Measurements from ENCODE around the gene EML4. TPM values are rescaled to one million over a fixed set of nuclear protein-coding genes. Genes with fewer than 3 reads are reported as not detected.

The EML4 gene
- total RNA-seq, 1 experiment from 2014 or later, result 68.2 TPM

DNA sequence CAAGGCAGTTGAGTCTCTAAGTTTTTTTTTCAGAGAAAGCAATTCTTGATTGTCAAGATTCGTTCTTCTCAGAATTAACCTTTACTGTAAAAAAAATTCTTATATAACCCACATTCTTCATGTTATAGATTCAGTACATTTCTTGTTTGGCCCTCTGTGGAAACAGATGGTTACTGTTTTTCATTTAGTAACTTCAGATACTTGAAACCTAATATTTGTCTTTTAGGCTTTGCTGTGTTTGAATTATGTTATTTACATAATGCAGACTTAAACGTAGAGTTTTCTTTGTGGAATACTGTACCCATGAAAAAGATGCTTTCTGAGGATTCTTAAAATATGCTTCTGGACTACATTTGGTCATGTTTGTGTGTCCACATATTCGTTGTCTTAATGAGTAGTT lies 48.2 kb downstream of the EML4 start:
- Mint-ChIP-seq H3K27me3 (ENCODE audit: unreplicated experiment) (no peaks in the 10 kb centered on the region), H3K27ac (ENCODE audit: unreplicated experiment) (peak overlapping the region; percentile 42), H3K36me3 (ENCODE audit: insufficient read depth, unreplicated experiment) (peaks cover 5% of the 10 kb centered on the region), H3K4me1 (ENCODE audit: low read depth, unreplicated experiment) (peaks cover 7% of the 10 kb centered on the region), H3K9me3 (ENCODE audit: low read depth, unreplicated experiment) (no peaks in the 10 kb centered on the region), H3K4me3 (ENCODE audit: low read depth, unreplicated experiment) (no peak overlapping the region)
- no peak for DNase-seq
- BruUV-seq (replicated peaks), result no TSS peak
- CTCF ChIA-PET, result no interaction called here
- intact Hi-C loops (cut with micrococcal nuclease; ENCODE audit: unreplicated experiment), result no loop called here
- TF ChIP-seq, protein P1, sequence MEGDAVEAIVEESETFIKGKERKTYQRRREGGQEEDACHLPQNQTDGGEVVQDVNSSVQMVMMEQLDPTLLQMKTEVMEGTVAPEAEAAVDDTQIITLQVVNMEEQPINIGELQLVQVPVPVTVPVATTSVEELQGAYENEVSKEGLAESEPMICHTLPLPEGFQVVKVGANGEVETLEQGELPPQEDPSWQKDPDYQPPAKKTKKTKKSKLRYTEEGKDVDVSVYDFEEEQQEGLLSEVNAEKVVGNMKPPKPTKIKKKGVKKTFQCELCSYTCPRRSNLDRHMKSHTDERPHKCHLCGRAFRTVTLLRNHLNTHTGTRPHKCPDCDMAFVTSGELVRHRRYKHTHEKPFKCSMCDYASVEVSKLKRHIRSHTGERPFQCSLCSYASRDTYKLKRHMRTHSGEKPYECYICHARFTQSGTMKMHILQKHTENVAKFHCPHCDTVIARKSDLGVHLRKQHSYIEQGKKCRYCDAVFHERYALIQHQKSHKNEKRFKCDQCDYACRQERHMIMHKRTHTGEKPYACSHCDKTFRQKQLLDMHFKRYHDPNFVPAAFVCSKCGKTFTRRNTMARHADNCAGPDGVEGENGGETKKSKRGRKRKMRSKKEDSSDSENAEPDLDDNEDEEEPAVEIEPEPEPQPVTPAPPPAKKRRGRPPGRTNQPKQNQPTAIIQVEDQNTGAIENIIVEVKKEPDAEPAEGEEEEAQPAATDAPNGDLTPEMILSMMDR (IDR thresholded peaks at IDR 0.05; ENCODE audit: unreplicated experiment), result no peak

DNA sequence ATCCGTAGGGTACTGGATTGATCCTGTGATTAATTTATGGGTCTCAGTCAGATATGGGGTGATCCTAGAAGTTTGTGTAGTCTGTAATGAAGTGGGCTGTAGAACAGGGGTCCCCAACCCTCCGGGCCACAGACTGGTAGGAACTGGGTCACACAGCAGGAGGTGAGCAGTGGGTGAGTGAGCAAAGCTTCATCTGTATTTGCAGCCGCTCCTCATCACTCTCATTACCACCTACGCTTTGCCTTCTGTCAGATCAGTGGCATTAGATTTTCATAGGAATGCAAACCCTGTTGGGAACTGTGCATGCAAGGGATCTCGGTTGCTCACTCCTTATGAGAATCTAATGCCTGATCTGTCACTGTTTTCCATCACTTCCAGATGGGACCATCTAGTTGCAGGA lies 48.8 kb downstream of the EML4 start:
- H3K36me3 Mint-ChIP-seq (ENCODE audit: insufficient read depth, unreplicated experiment), result peaks cover 5% of the 10 kb centered on the region
- no TSS peak for BruUV-seq (replicated peaks)
- H3K27ac Mint-ChIP-seq (ENCODE audit: unreplicated experiment), result peak overlapping the region; percentile 42
- intact Hi-C loops (cut with micrococcal nuclease; ENCODE audit: unreplicated experiment), result no loop called here
- DNase-seq, result no peak
- CTCF ChIA-PET, result no interaction called here
- no peak overlapping the region for H3K4me3 Mint-ChIP-seq (ENCODE audit: low read depth, unreplicated experiment)
- H3K9me3 Mint-ChIP-seq (ENCODE audit: low read depth, unreplicated experiment), result no peaks in the 10 kb centered on the region
- TF ChIP-seq, protein P1 (IDR thresholded peaks at IDR 0.05; ENCODE audit: unreplicated experiment), result no peak
- H3K27me3 Mint-ChIP-seq (ENCODE audit: unreplicated experiment), result no peaks in the 10 kb centered on the region
- peaks cover 9% of the 10 kb centered on the region for H3K4me1 Mint-ChIP-seq (ENCODE audit: low read depth, unreplicated experiment)

DNA sequence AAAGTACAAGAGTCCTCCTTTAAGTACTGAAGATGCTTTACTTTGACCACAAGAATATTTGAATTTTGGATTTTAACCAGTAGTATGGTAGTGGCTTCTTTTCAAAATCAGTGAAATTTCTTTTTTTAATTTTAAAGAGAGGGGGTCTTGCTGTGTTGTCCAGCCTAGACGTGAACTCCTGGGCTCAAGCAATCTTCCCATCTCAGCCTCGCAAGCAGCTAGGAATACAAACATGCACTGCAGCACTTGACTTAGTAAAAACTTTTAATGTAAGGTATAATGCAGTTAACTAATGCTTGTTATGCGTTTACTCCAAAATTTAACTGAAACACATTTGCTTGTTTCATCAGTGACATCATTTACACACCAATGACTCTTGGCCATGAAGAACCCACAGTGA lies 49.6 kb downstream of the EML4 start:
- Mint-ChIP-seq H3K27ac (ENCODE audit: unreplicated experiment) (peak overlapping the region; percentile 42), H3K4me3 (ENCODE audit: low read depth, unreplicated experiment) (no peak overlapping the region), H3K36me3 (ENCODE audit: insufficient read depth, unreplicated experiment) (peaks cover 5% of the 10 kb centered on the region), H3K4me1 (ENCODE audit: low read depth, unreplicated experiment) (peaks cover 17% of the 10 kb centered on the region), H3K27me3 (ENCODE audit: unreplicated experiment) (no peaks in the 10 kb centered on the region), H3K9me3 (ENCODE audit: low read depth, unreplicated experiment) (no peaks in the 10 kb centered on the region)
- intact Hi-C loops (cut with micrococcal nuclease; ENCODE audit: unreplicated experiment), result no loop called here
- TF ChIP-seq, protein P1 (IDR thresholded peaks at IDR 0.05; ENCODE audit: unreplicated experiment), result no peak
- BruUV-seq (replicated peaks), result no TSS peak
- no peak for DNase-seq
- CTCF ChIA-PET, result no interaction called here

DNA sequence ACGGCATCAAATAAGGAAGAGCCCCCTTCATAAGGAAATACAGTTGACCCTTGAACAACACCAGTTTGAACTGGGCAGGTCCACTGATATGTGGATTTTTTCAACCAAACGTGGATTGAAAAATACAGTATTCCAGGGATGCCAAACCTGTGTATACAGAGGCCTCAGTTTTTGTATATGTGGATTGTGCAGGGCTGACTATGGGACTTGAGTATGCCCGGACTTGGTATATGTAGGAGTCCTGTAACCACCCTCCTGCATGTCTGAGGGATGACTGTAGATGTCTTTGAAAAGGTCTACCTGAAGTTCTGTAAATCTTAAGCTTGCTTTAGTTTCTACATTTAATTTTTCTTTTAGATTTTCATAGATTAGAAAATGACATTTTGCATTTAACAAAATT lies 50.0 kb downstream of the EML4 start:
- peaks cover 22% of the 10 kb centered on the region for H3K4me1 Mint-ChIP-seq (ENCODE audit: low read depth, unreplicated experiment)

More for the DNA sequence above, 50.0 kb downstream of the EML4 start:
- TF ChIP-seq, protein P1 (IDR thresholded peaks at IDR 0.05; ENCODE audit: unreplicated experiment), result no peak
- Mint-ChIP-seq H3K27ac (ENCODE audit: unreplicated experiment) (no peak overlapping the region), H3K36me3 (ENCODE audit: insufficient read depth, unreplicated experiment) (peaks cover 5% of the 10 kb centered on the region), H3K27me3 (ENCODE audit: unreplicated experiment) (no peaks in the 10 kb centered on the region), H3K4me3 (ENCODE audit: low read depth, unreplicated experiment) (no peak overlapping the region), H3K9me3 (ENCODE audit: low read depth, unreplicated experiment) (no peaks in the 10 kb centered on the region)
- no TSS peak for BruUV-seq (replicated peaks)
- intact Hi-C loops (cut with micrococcal nuclease; ENCODE audit: unreplicated experiment), result no loop called here
- CTCF ChIA-PET, result no interaction called here
- DNase-seq, result no peak

Data from Calu3 (cell line).